RWPE1 (cell line): ENCODE results near the gene SKAP2.

Source experiments
- CTCF ChIA-PET: fragments of 350-600 bp; sonication (Branson Sonifier 250); formaldehyde crosslinking; extraction: SDS; loops from one replicate; lab custom pipeline; 2021; lab: Yijun Ruan, JAX
- POLR2A ChIA-PET: fragments of 400-600 bp; formaldehyde crosslinking; extraction: SDS; loops from one replicate; lab custom pipeline; 2020; ENCODE audit warnings: antibody characterized with exemption; ENCODE audit not compliant: low non-redundant PET; lab: Yijun Ruan, JAX
- DNase-seq: peaks from one replicate; pipeline ENCODE4 v3.0.0; 2012; ENCODE audit warnings: low spot score
- H3K27ac ChIP-seq: fragments of 450-650 bp; 2 replicates; pipeline ENCODE4 v1.5.1; 2017
- CTCF ChIP-seq: fragments of 450-650 bp; conservative IDR thresholded peaks from 2 replicates; pipeline ENCODE4 v1.5.1; 2017; ENCODE audit warnings: low read depth, mild to moderate bottlenecking

The SKAP2 gene

GRCh38 chr7:26709210-26709990 lies 155.0 kb downstream of the SKAP2 start:
- DNase-seq: no peak
- ChIA-PET POLR2A (no interaction called here), CTCF (no interaction called here)
- no peak overlapping the region for H3K27ac ChIP-seq
- no peak for TF ChIP-seq CTCF

- POLR2A ChIA-PET: no interaction called here
- TF ChIP-seq CTCF: no peak
- CTCF ChIA-PET: interaction anchor here (0.9 kb wide), 1 partner anchor 23 kb away, joined by 3 read pairs; no protein-coding TSS in a partner anchor
- peak; percentile 80 for DNase-seq
- no peak overlapping the region for H3K27ac ChIP-seq
These were observed 158.8 kb downstream of the SKAP2 start for GRCh38 chr7:26705567-26705966.

GRCh38 chr7:26704786-26705185 lies 159.6 kb downstream of the SKAP2 start:
- no peak for DNase-seq
- H3K27ac ChIP-seq: no peak overlapping the region
- POLR2A ChIA-PET: no interaction called here
- no peak for TF ChIP-seq CTCF
- CTCF ChIA-PET: interaction anchor here (0.9 kb wide), 1 partner anchor 22 kb away, joined by 3 read pairs; no protein-coding TSS in a partner anchor

GRCh38 chr7:26704036-26704435 lies 160.4 kb downstream of the SKAP2 start:
- POLR2A ChIA-PET: no interaction called here
- H3K27ac ChIP-seq: no peak overlapping the region
- no peak for TF ChIP-seq CTCF
- DNase-seq: no peak
- CTCF ChIA-PET: no interaction called here

GRCh38 chr7:26700893-26701292 lies 163.5 kb downstream of the SKAP2 start:
- ChIA-PET POLR2A (no interaction called here), CTCF (no interaction called here)
- H3K27ac ChIP-seq: no peak overlapping the region
- DNase-seq: no peak
- TF ChIP-seq CTCF: no peak

GRCh38 chr7:26700386-26700785 lies 164.0 kb downstream of the SKAP2 start:
- H3K27ac ChIP-seq: no peak overlapping the region
- POLR2A ChIA-PET: no interaction called here
- TF ChIP-seq CTCF: no peak
- CTCF ChIA-PET: no interaction called here
- DNase-seq: no peak
